Breast epithelium (tissue), 3 donors: ENCODE results near the gene CBX2.

Source experiments
- CTCF ChIP-seq, 3 donors: fragments of 450-650 bp; IDR thresholded peaks; one replicate each; pipeline ENCODE4 v1.5.1; 2016 to 2017; ENCODE audit warnings: antibody characterized with exemption in 3 of 3, mild to moderate bottlenecking in 3 of 3, moderate library complexity in 3 of 3
- POLR2A ChIP-seq: fragments of 450-650 bp; IDR thresholded peaks from one replicate; pipeline ENCODE4 v1.6.1; 2016; ENCODE audit warnings: antibody characterized with exemption, mild to moderate bottlenecking, moderate library complexity
- POLR2AphosphoS5 ChIP-seq, 3 donors: sonication (generic); formaldehyde crosslinking; IDR thresholded peaks; one replicate each; pipeline ENCODE4 v1.6.1; 2017; ENCODE audit warnings: antibody characterized with exemption in 3 of 3

- TF ChIP-seq CTCF (IDR thresholded peaks at IDR 0.05) (no peak), POLR2AphosphoS5 (IDR thresholded peaks at IDR 0.05) (no peak), POLR2A (no peak)
Measured at GRCh38 chr17:79793924-79794304, 16.0 kb downstream of the CBX2 start.
